ENCODE results near the gene SLC25A10.

SLC25A10 gene

GRCh38 chr17:81666342-81667191 is 45.5 kb upstream of the SLC25A10 start, which contains the start of the genes CCDC137 and OXLD1 (continued):
- TF ChIP-seq ZIC2 (tag by site-specific recombination; IDR thresholded peaks at IDR 0.05) (peak; percentile 82), GLIS1 (tag by site-specific recombination; IDR thresholded peaks at IDR 0.05) (peak; percentile 75), TRIM28 (IDR thresholded peaks at IDR 0.05; ENCODE audit: borderline replicate concordance, low read length) (no peak), YY1 (tag by site-specific recombination; IDR thresholded peaks at IDR 0.05) (peak; percentile 91; the same call in 1 of the 2 replicates), ZNF670 (tag by site-specific recombination; IDR thresholded peaks at IDR 0.05; ENCODE audit: low read depth) (no peak), PBX3 (CRISPR knock-in tag; IDR thresholded peaks at IDR 0.05) (peak; percentile 100), IKZF3 (tag by site-specific recombination; IDR thresholded peaks at IDR 0.05) (0 out of 2 replicates have a peak, but pooled peaks have one; percentile 47), ZNF416 (tag by site-specific recombination; IDR thresholded peaks at IDR 0.05) (no peak), ZNF148 (tag by site-specific recombination; IDR thresholded peaks at IDR 0.05; ENCODE audit: borderline replicate concordance) (no peak), ZNF571 (tag by site-specific recombination; IDR thresholded peaks at IDR 0.05) (no peak), KLF9 (tag by site-specific recombination; IDR thresholded peaks at IDR 0.05; ENCODE audit: low read depth) (0 out of 2 replicates have a peak, but pooled peaks have one; percentile 32), ZNF37A (tag by site-specific recombination; IDR thresholded peaks at IDR 0.05) (no peak), ZNF426 (tag by site-specific recombination; IDR thresholded peaks at IDR 0.05) (no peak), HOXD13 (CRISPR knock-in tag; IDR thresholded peaks at IDR 0.05; ENCODE audit: borderline replicate concordance) (no peak), ZNF112 (tag by site-specific recombination; IDR thresholded peaks at IDR 0.05) (no peak), ZSCAN23 (tag by site-specific recombination; IDR thresholded peaks at IDR 0.05) (0 out of 2 replicates have a peak, but pooled peaks have one; percentile 33), ZNF398 (tag by site-specific recombination; IDR thresholded peaks at IDR 0.05) (no peak), ZNF707 (tag by site-specific recombination; IDR thresholded peaks at IDR 0.05) (no peak)
- TF ChIP-seq, protein P1, sequence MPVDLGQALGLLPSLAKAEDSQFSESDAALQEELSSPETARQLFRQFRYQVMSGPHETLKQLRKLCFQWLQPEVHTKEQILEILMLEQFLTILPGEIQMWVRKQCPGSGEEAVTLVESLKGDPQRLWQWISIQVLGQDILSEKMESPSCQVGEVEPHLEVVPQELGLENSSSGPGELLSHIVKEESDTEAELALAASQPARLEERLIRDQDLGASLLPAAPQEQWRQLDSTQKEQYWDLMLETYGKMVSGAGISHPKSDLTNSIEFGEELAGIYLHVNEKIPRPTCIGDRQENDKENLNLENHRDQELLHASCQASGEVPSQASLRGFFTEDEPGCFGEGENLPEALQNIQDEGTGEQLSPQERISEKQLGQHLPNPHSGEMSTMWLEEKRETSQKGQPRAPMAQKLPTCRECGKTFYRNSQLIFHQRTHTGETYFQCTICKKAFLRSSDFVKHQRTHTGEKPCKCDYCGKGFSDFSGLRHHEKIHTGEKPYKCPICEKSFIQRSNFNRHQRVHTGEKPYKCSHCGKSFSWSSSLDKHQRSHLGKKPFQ (tag by site-specific recombination; IDR thresholded peaks at IDR 0.05): no peak
- TF ChIP-seq, protein P2, sequence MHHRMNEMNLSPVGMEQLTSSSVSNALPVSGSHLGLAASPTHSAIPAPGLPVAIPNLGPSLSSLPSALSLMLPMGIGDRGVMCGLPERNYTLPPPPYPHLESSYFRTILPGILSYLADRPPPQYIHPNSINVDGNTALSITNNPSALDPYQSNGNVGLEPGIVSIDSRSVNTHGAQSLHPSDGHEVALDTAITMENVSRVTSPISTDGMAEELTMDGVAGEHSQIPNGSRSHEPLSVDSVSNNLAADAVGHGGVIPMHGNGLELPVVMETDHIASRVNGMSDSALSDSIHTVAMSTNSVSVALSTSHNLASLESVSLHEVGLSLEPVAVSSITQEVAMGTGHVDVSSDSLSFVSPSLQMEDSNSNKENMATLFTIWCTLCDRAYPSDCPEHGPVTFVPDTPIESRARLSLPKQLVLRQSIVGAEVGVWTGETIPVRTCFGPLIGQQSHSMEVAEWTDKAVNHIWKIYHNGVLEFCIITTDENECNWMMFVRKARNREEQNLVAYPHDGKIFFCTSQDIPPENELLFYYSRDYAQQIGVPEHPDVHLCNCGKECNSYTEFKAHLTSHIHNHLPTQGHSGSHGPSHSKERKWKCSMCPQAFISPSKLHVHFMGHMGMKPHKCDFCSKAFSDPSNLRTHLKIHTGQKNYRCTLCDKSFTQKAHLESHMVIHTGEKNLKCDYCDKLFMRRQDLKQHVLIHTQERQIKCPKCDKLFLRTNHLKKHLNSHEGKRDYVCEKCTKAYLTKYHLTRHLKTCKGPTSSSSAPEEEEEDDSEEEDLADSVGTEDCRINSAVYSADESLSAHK (tag by site-specific recombination; IDR thresholded peaks at IDR 0.05): no peak
- TF ChIP-seq, protein P3, sequence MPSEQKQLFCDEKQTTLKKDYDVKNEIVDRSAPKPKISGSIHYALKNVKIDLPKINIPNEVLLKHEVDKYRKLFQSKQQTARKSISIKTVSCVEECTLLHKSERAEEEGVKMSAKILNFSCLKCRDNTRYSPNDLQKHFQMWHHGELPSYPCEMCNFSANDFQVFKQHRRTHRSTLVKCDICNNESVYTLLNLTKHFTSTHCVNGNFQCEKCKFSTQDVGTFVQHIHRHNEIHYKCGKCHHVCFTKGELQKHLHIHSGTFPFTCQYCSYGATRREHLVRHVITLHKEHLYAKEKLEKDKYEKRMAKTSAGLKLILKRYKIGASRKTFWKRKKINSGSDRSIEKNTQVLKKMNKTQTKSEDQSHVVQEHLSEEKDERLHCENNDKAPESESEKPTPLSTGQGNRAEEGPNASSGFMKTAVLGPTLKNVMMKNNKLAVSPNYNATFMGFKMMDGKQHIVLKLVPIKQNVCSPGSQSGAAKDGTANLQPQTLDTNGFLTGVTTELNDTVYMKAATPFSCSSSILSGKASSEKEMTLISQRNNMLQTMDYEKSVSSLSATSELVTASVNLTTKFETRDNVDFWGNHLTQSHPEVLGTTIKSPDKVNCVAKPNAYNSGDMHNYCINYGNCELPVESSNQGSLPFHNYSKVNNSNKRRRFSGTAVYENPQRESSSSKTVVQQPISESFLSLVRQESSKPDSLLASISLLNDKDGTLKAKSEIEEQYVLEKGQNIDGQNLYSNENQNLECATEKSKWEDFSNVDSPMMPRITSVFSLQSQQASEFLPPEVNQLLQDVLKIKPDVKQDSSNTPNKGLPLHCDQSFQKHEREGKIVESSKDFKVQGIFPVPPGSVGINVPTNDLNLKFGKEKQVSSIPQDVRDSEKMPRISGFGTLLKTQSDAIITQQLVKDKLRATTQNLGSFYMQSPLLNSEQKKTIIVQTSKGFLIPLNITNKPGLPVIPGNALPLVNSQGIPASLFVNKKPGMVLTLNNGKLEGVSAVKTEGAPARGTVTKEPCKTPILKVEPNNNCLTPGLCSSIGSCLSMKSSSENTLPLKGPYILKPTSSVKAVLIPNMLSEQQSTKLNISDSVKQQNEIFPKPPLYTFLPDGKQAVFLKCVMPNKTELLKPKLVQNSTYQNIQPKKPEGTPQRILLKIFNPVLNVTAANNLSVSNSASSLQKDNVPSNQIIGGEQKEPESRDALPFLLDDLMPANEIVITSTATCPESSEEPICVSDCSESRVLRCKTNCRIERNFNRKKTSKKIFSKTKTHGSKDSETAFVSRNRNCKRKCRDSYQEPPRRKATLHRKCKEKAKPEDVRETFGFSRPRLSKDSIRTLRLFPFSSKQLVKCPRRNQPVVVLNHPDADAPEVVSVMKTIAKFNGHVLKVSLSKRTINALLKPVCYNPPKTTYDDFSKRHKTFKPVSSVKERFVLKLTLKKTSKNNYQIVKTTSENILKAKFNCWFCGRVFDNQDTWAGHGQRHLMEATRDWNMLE (tag by site-specific recombination; conservative IDR thresholded peaks at IDR 0.05; ENCODE audit: low read depth): 0 out of 2 replicates have a peak, but pooled peaks have one; percentile 57
